ENCODE measurements around the gene ITGB8. TPM values are rescaled to one million over a fixed set of nuclear protein-coding genes. Genes with fewer than 3 reads are reported as not detected.
"Not testable (repeated sequence)": the region's sequence is repeated elsewhere in the genome, so short reads cannot be mapped to it uniquely, and the experiment has no call there.

The ITGB8 gene
- total and polyA plus RNA-seq, 2 experiments from 2014 or later, result 0.71 to 3.0 TPM

- no peaks in the 10 kb centered on the region for H3K4me1 Mint-ChIP-seq
- no peak overlapping the region for H3K27ac ChIP-seq (ENCODE audit: low read depth)
- no peaks in the 10 kb centered on the region for H3K36me3 ChIP-seq (ENCODE audit: insufficient read depth)
- H3K9me3 Mint-ChIP-seq, result no peaks in the 10 kb centered on the region
- H3K4me3 Mint-ChIP-seq, result no peak overlapping the region
- no peak overlapping the region for H3K4me2 ChIP-seq
- no peaks in the 10 kb centered on the region for H3K36me3 Mint-ChIP-seq (ENCODE audit: low read depth)
- H4K20me1 ChIP-seq (replicated peaks; ENCODE audit: insufficient read depth), result no peaks in the 10 kb centered on the region
- TF ChIP-seq, protein P1, sequence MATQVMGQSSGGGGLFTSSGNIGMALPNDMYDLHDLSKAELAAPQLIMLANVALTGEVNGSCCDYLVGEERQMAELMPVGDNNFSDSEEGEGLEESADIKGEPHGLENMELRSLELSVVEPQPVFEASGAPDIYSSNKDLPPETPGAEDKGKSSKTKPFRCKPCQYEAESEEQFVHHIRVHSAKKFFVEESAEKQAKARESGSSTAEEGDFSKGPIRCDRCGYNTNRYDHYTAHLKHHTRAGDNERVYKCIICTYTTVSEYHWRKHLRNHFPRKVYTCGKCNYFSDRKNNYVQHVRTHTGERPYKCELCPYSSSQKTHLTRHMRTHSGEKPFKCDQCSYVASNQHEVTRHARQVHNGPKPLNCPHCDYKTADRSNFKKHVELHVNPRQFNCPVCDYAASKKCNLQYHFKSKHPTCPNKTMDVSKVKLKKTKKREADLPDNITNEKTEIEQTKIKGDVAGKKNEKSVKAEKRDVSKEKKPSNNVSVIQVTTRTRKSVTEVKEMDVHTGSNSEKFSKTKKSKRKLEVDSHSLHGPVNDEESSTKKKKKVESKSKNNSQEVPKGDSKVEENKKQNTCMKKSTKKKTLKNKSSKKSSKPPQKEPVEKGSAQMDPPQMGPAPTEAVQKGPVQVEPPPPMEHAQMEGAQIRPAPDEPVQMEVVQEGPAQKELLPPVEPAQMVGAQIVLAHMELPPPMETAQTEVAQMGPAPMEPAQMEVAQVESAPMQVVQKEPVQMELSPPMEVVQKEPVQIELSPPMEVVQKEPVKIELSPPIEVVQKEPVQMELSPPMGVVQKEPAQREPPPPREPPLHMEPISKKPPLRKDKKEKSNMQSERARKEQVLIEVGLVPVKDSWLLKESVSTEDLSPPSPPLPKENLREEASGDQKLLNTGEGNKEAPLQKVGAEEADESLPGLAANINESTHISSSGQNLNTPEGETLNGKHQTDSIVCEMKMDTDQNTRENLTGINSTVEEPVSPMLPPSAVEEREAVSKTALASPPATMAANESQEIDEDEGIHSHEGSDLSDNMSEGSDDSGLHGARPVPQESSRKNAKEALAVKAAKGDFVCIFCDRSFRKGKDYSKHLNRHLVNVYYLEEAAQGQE (IDR thresholded peaks at IDR 0.05; ENCODE audit: unreplicated experiment), result no peak
- TF ChIP-seq ZNF114 (CRISPR knock-in tag; IDR thresholded peaks at IDR 0.05) (no peak), JUNB (IDR thresholded peaks at IDR 0.05; ENCODE audit: unreplicated experiment) (no peak), STAT1 (IDR thresholded peaks at IDR 0.05; ENCODE audit: unreplicated experiment) (no peak), EZH2phosphoT487 (IDR thresholded peaks at IDR 0.05; ENCODE audit: unreplicated experiment) (no peak), POLR2AphosphoS5 (IDR thresholded peaks at IDR 0.05; ENCODE audit: low read depth) (no peak), CREB1 (CRISPR knock-in tag; IDR thresholded peaks at IDR 0.05; ENCODE audit: low read depth) (no peak), ZNF462 (CRISPR knock-in tag; IDR thresholded peaks at IDR 0.05) (no peak)
- TF ChIP-seq, protein P2, sequence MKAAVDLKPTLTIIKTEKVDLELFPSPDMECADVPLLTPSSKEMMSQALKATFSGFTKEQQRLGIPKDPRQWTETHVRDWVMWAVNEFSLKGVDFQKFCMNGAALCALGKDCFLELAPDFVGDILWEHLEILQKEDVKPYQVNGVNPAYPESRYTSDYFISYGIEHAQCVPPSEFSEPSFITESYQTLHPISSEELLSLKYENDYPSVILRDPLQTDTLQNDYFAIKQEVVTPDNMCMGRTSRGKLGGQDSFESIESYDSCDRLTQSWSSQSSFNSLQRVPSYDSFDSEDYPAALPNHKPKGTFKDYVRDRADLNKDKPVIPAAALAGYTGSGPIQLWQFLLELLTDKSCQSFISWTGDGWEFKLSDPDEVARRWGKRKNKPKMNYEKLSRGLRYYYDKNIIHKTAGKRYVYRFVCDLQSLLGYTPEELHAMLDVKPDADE (IDR thresholded peaks at IDR 0.05), result no peak
- H3K27me3 Mint-ChIP-seq (ENCODE audit: insufficient read depth, low read depth, poor library complexity), result no peaks in the 10 kb centered on the region
- no peak overlapping the region for H3K4me3 ChIP-seq
- H3K27ac Mint-ChIP-seq, result no peak overlapping the region
- no peaks in the 10 kb centered on the region for H3K27me3 ChIP-seq (ENCODE audit: insufficient read depth)
- no peak for ATAC-seq
- no peaks in the 10 kb centered on the region for H3K9me2 ChIP-seq (ENCODE audit: insufficient read depth)
- no peaks in the 10 kb centered on the region for H3K4me1 ChIP-seq (ENCODE audit: insufficient read depth)
- no peaks in the 10 kb centered on the region for H3K79me2 ChIP-seq (replicated peaks; ENCODE audit: insufficient read depth)
- no peak for DNase-seq (ENCODE audit: low spot score)
- no peak overlapping the region for H2AFZ ChIP-seq
- no peaks in the 10 kb centered on the region for H3F3A ChIP-seq (replicated peaks; ENCODE audit: low read depth)
These were observed 57.4 kb downstream of the ITGB8 start for GRCh38 chr7:20388084-20388483.

DNA sequence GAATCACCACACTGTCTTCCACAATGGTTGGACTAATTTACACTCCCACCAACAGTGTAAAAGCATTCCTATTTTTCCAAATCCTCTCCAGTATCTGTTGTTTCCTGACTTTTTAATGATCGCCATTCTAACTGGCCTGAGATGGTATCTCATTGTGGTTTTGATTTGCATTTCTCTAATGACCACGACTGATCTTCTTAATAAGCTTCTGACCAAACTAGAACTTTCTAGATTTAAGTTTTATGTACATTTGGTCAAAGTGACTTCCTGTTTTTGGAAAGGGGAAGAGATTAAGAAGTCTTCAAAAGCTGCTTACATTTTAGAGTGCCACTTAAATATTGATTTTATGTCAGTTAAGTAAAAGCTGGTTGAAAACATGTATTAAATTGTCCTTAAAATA, 58.5 kb downstream of the ITGB8 start:
- H3K4me2 ChIP-seq; H3K27ac Mint-ChIP-seq; H3K36me3 Mint-ChIP-seq (ENCODE audit: low read depth); H3F3A ChIP-seq (replicated peaks; ENCODE audit: low read depth); DNase-seq (ENCODE audit: low spot score); H3K4me1 Mint-ChIP-seq; H3K9me2 ChIP-seq (ENCODE audit: insufficient read depth); H3K4me3 Mint-ChIP-seq; H2AFZ ChIP-seq; H3K4me3 ChIP-seq; H4K20me1 ChIP-seq (replicated peaks; ENCODE audit: insufficient read depth); H3K79me2 ChIP-seq (replicated peaks; ENCODE audit: insufficient read depth); H3K27ac ChIP-seq (ENCODE audit: low read depth); ATAC-seq; H3K36me3 ChIP-seq (ENCODE audit: insufficient read depth); H3K9me3 Mint-ChIP-seq; H3K27me3 ChIP-seq (ENCODE audit: insufficient read depth); H3K4me1 ChIP-seq (ENCODE audit: insufficient read depth); H3K27me3 Mint-ChIP-seq (ENCODE audit: insufficient read depth, low read depth, poor library complexity): not testable (repeated sequence)

Measured in GM23338 (cell line).